Small intestine (tissue), 7 donors: Measurements from ENCODE around the gene COL27A1. TPM values are rescaled to one million over a fixed set of nuclear protein-coding genes. Genes with fewer than 3 reads are reported as not detected.

ENCODE experiments used
- DNase-seq, 2 donors: peaks; one replicate each; pipeline versions ENCODE4 v3.0.0 to v3.0.0-alpha.2; 2013
- FAIRE-seq: peaks from 2 replicates; lab custom pipeline; 2012; peaks lifted over from hg19 to GRCh38; lab: Jason Lieb, UNC
- H3K27ac ChIP-seq, 3 donors: one replicate each; pipeline ENCODE4 v1.5.1; 2013; ENCODE audit warnings: low read length in 2 of 3, mild to moderate bottlenecking in 2 of 3, control low read depth in 1 of 3, inconsistent platforms in 1 of 3, low read depth in 1 of 3, moderate library complexity in 1 of 3
- H3K27me3 ChIP-seq, 3 donors: one replicate each; pipeline ENCODE4 v1.6.1; 2013; ENCODE audit warnings: low read length in 3 of 3, inconsistent platforms in 1 of 3; ENCODE audit not compliant: control insufficient read depth in 3 of 3, insufficient read depth in 3 of 3
- H3K36me3 ChIP-seq, 3 donors: one replicate each; pipeline ENCODE4 v1.6.1; 2013; ENCODE audit warnings: low read length in 3 of 3, inconsistent platforms in 1 of 3, low read depth in 1 of 3, mild to moderate bottlenecking in 1 of 3, moderate library complexity in 1 of 3; ENCODE audit not compliant: control insufficient read depth in 3 of 3, insufficient read depth in 2 of 3
- H3K4me1 ChIP-seq, 3 donors: one replicate each; pipeline ENCODE4 v1.6.1; 2013; ENCODE audit warnings: low read length in 2 of 3, inconsistent platforms in 1 of 3, low read depth in 1 of 3, mild to moderate bottlenecking in 1 of 3, moderate library complexity in 1 of 3; ENCODE audit not compliant: control insufficient read depth in 3 of 3, insufficient read depth in 2 of 3
- H3K4me3 ChIP-seq, 3 donors: one replicate each; pipeline ENCODE4 v1.5.1; 2013; ENCODE audit warnings: low read length in 3 of 3, control low read depth in 1 of 3, inconsistent platforms in 1 of 3, low read depth in 1 of 3, mild to moderate bottlenecking in 1 of 3, moderate library complexity in 1 of 3
- H3K9me3 ChIP-seq, 2 donors: one replicate each; pipeline ENCODE4 v1.6.1; 2013; ENCODE audit warnings: low read depth in 1 of 2, low read length in 1 of 2; ENCODE audit not compliant: control insufficient read depth in 2 of 2, insufficient read depth in 1 of 2
- WGBS, 3 donors: extraction: QIAGEN DNeasy Blood & Tissue Kit; methylation state at CpG; one replicate each; pipeline ENCODE4 v1.1.7; 2013; 5-methylcytosine and 5-hydroxymethylcytosine counted together
- polyA plus RNA-seq, 4 donors: library from polyadenylated mRNA; stranded (reverse) in 3 of 4; unstranded in 1 of 4; fragments of 200-250 nt in 3 of 4; fragments of 120-200 nt in 1 of 4; gene quantifications; one replicate each; pipeline versions ENCODE4 v1.2.1 to v1.2.3, GENCODE V29; 2013
- donor health status: healthy with polysubstance abuse.
- donor health status: control.
- donor health status: control.
- donor health status: Bipolar disorder and iron deficiency.
- donor health status: healthy.

COL27A1 gene
- polyA plus RNA-seq, 4 donors: 0.45 to 123 (median 1.8) TPM

DNA sequence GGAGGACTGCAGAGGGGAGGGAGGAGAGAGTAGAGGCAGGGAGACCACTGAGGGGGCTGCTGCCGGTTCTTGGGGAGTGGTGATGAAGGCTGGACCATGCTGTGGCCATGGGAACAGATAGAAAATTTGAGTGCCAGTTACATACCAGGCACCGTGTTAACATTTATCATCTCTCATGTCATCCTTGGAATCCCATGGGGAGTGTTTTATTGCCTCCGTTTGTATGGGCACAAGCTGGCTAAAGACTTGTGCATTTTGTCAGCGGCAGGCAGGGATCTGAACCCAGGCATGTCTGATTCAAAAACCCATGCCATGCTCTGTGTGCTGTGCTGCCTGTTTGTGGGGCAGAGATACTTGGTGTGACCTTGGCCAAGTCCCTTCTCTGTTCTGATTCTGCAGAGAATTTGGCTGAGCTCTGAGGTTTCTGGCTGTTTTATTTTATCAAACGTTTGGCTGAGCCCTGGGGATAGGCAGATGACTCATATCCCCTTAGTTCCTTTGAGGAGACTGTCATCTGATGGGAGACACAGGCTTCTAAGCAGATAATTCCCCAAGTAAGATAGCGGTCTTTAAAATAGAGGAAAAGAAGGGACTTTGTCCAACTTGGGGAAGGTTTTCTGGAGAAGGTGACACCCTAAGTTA lies 22.2 kb downstream of the COL27A1 start:
- H3K27ac ChIP-seq: no peak overlapping the region
- WGBS, 3 donors: 37 to 50% (median 46%) methylated on average over 6 of the region's 6 CpGs

DNA sequence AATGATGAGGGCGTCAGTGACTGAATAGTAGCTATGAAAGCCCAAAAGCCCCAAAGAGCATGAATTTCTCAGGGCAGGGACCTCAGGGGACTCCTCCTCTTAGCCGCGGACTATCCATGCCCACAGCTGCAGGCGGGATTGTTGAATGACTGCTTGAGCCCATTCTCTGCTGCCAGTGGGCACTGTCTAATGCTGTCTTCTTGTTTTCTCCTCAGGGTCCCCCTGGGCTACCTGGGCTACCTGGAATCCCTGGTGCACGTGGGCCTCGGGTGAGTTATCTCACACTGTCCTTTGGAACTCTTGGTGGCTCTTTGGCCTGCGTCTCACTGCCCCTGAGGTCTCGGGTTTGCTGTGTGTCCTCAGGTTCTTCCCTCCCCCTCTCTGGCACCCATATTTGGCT lies 22.7 kb downstream of the COL27A1 start:
- Histone ChIP-seq H3K27ac (no peak overlapping the region), H3K4me3 (no peak overlapping the region), H3K9me3 (no peaks in the 10 kb centered on the region), H3K4me1 (peaks cover 0 to 53% (median 3%) of the 10 kb centered on the region in 3 donors), H3K27me3 (peaks cover 0 to 2% (median 0%) of the 10 kb centered on the region in 3 donors), H3K36me3 (peaks cover 0 to 73% (median 0%) of the 10 kb centered on the region in 3 donors)
- FAIRE-seq: no peak
- 83 to 84% (median 83%) methylated on average over 8 of the region's 8 CpGs for WGBS, 3 donors
- DNase-seq: no peak

More for the DNA sequence above, 22.2 kb downstream of the COL27A1 start:
- H3K4me3 ChIP-seq: no peak overlapping the region
- H3K36me3 ChIP-seq: peaks cover 0 to 72% (median 0%) of the 10 kb centered on the region in 3 donors
- H3K9me3 ChIP-seq: no peaks in the 10 kb centered on the region
- DNase-seq (no peak), FAIRE-seq (no peak)
- H3K27me3 ChIP-seq: peaks cover 0 to 2% (median 0%) of the 10 kb centered on the region in 3 donors
- peaks cover 0 to 58% (median 3%) of the 10 kb centered on the region in 3 donors for H3K4me1 ChIP-seq

GRCh38 chr9:114178756-114179450 lies 23.6 kb downstream of the COL27A1 start:
- H3K4me3 ChIP-seq: no peak overlapping the region
- DNase-seq (no peak), FAIRE-seq (no peak)
- WGBS, 3 donors: 82 to 87% (median 84%) methylated on average over 10 of the region's 10 CpGs
- no peaks in the 10 kb centered on the region for H3K9me3 ChIP-seq
- H3K27ac ChIP-seq: no peak overlapping the region
- H3K4me1 ChIP-seq: peaks cover 0 to 47% (median 3%) of the 10 kb centered on the region in 3 donors
- peaks cover 0 to 2% (median 0%) of the 10 kb centered on the region in 3 donors for H3K27me3 ChIP-seq
- H3K36me3 ChIP-seq: peaks cover 0 to 75% (median 0%) of the 10 kb centered on the region in 3 donors

DNA sequence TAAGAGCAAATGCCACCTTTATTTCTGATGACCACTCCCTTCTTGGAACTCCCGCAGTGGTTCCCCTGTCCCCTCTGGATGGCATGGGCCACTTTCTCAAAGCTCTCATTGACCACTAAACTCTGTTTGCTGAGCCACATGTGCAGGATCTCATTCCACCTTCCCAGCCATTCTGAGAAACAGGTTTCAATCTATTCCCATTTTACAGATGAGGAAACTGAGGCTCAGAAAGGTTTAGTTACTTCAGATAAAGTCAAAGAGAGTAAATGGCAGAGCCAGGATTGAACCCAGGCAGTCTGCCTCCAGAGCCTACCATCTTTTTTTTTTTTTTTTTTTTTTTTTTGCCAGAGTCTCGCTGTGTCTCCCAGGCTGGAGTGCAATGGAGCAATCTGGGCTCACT lies 24.2 kb downstream of the COL27A1 start:
- no peak for DNase-seq
- WGBS, 3 donors: 89 to 97% (median 92%) methylated on average over 1 to 2 of the region's 2 CpGs
- no peak overlapping the region for H3K4me3 ChIP-seq
- FAIRE-seq: no peak
- no peak overlapping the region for H3K27ac ChIP-seq
- peaks cover 0 to 76% (median 0%) of the 10 kb centered on the region in 3 donors for H3K36me3 ChIP-seq
- H3K9me3 ChIP-seq: no peaks in the 10 kb centered on the region
- peaks cover 0 to 4% (median 0%) of the 10 kb centered on the region in 3 donors for H3K27me3 ChIP-seq
- H3K4me1 ChIP-seq: peaks cover 0 to 41% (median 3%) of the 10 kb centered on the region in 3 donors

GRCh38 chr9:114180696-114181606 lies 25.6 kb downstream of the COL27A1 start:
- no peak for FAIRE-seq
- Histone ChIP-seq H3K9me3 (no peaks in the 10 kb centered on the region), H3K4me1 (peaks cover 0 to 26% (median 0%) of the 10 kb centered on the region in 3 donors), H3K36me3 (peaks cover 0 to 80% (median 0%) of the 10 kb centered on the region in 3 donors), H3K27me3 (peaks cover 0 to 4% (median 0%) of the 10 kb centered on the region in 3 donors), H3K27ac (peak overlapping the region in 2 of 3 donors; percentile 42 to 59), H3K4me3 (no peak overlapping the region)
- 46 to 54% (median 52%) methylated on average over 14 of the region's 14 CpGs for WGBS, 3 donors
- peak in 1 of 2 donors; percentile 41 for DNase-seq

- peaks cover 0 to 89% (median 0%) of the 10 kb centered on the region in 3 donors for H3K36me3 ChIP-seq
- no peak for FAIRE-seq
- peak overlapping the region in 2 of 3 donors; percentile 42 to 59 for H3K27ac ChIP-seq
- 67 to 74% (median 72%) methylated on average over 9 of the region's 9 CpGs for WGBS, 3 donors
- peaks cover 0 to 18% (median 0%) of the 10 kb centered on the region in 3 donors for H3K4me1 ChIP-seq
- H3K4me3 ChIP-seq: no peak overlapping the region
- no peaks in the 10 kb centered on the region for H3K9me3 ChIP-seq
- peak in 1 of 2 donors; percentile 36 for DNase-seq
- H3K27me3 ChIP-seq: peaks cover 0 to 4% (median 0%) of the 10 kb centered on the region in 3 donors
Measured at GRCh38 chr9:114181607-114182409, 26.5 kb downstream of the COL27A1 start.

DNA sequence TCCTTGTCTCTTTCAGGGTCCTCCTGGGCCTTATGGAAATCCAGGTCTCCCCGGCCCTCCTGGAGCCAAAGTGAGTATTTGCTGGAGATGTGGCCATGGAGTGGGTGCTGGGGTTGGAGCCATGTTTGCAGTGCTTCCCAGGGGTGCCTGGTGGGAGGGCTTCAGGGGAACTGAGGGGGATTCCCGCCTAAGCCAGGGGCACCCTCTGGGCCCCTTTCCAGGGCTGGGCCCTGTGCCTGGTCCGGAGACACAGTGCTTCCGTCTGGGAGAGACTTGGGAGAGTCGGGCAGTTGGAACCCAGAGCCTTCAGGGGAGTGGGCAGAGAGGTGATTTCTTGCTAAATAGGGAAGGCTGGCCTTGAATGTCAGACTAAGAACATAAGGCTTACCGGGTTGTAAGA lies 27.7 kb downstream of the COL27A1 start:
- Histone ChIP-seq H3K9me3 (no peaks in the 10 kb centered on the region), H3K27me3 (peaks cover 0 to 2% (median 0%) of the 10 kb centered on the region in 3 donors), H3K36me3 (peaks cover 0 to 94% (median 0%) of the 10 kb centered on the region in 3 donors), H3K27ac (no peak overlapping the region), H3K4me3 (no peak overlapping the region), H3K4me1 (peaks cover 0 to 7% (median 0%) of the 10 kb centered on the region in 3 donors)
- no peak for FAIRE-seq
- DNase-seq: no peak
- 83 to 84% (median 84%) methylated on average over 6 of the region's 6 CpGs for whole genome bisulfite sequencing, 3 donors
